HFF-Myc (cell line): ENCODE measurements around the gene THSD7A.

Source experiments
- DNase-seq: peaks from one replicate; pipeline ENCODE4 v3.0.0-alpha.2; 2011; ENCODE audit warnings: low read depth; ENCODE audit errors: extremely low read depth
- H3K4me3 ChIP-seq: replicated peaks from 2 replicates; pipeline ENCODE4 v1.5.1; 2011; ENCODE audit warnings: low read depth, mild to moderate bottlenecking, control low read depth, low read length
- TF ChIP-seq, protein P1 (sequence below): IDR thresholded peaks from 2 replicates; pipeline ENCODE4 v1.5.1; 2012; ENCODE audit warnings: mild to moderate bottlenecking, low read depth, low read length, control low read depth; ENCODE audit errors: missing control alignments

The THSD7A gene

DNA sequence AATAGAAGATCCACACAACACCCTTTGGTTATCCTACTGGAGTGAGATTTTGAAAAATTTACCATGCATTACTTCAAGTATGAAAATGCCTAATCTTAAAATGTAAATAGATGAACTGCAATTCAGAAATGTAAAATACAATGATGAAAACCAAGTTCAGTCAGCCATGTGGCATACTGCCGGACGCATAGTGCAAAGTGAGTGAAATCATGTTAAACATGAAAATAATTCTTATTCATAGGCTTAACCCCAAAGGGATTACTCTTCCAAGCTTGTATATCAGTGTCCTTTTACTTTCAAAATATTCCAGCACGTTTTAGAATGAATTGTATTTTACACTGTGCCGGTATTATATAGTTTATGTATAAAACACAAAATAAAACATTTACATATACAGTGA is 99.8 kb downstream of the THSD7A start:
- no peak overlapping the region for H3K4me3 ChIP-seq
- TF ChIP-seq, protein P1, sequence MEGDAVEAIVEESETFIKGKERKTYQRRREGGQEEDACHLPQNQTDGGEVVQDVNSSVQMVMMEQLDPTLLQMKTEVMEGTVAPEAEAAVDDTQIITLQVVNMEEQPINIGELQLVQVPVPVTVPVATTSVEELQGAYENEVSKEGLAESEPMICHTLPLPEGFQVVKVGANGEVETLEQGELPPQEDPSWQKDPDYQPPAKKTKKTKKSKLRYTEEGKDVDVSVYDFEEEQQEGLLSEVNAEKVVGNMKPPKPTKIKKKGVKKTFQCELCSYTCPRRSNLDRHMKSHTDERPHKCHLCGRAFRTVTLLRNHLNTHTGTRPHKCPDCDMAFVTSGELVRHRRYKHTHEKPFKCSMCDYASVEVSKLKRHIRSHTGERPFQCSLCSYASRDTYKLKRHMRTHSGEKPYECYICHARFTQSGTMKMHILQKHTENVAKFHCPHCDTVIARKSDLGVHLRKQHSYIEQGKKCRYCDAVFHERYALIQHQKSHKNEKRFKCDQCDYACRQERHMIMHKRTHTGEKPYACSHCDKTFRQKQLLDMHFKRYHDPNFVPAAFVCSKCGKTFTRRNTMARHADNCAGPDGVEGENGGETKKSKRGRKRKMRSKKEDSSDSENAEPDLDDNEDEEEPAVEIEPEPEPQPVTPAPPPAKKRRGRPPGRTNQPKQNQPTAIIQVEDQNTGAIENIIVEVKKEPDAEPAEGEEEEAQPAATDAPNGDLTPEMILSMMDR: no peak
- DNase-seq: no peak

DNA sequence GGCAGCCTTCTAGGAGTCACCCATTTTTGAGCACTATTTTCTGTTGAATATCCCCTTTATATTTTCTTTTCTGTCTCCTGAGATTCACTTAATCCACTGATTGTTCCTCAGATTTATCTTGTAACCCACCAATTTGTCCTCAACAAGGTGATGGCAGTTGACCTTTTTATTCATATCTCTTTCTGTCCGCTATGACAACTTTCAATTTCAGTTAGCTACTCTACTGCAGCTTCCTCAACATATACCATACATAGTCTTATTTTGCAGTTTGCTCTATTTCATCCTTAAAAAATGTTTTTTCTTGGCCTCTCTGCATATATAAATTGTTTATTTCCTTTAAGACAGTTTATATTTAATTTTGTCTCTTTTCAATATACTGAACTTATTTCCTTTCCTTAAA is 101.3 kb downstream of the THSD7A start:
- no peak for DNase-seq
- TF ChIP-seq, protein P1: no peak
- no peak overlapping the region for H3K4me3 ChIP-seq

DNA sequence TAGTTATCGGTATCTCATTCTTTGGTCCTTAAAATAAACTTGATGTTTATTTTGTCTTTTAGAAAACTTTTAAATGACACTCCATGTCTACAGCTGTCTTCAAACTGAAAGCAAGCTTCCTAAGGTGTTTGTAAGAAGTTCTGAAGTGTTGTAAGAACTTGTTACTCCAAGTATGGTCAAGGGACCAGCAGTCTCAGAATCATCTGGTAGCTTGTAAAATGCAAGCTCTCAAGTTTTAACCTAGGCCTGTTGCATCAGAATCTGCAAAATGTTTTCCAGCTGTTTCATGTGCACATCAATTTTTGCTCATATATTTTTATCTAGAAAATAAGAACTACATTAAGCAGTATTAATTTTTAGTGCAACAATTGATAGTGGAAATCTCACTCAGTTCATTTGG is 104.1 kb downstream of the THSD7A start:
- TF ChIP-seq, protein P1: no peak
- no peak for DNase-seq
- H3K4me3 ChIP-seq: no peak overlapping the region

DNA sequence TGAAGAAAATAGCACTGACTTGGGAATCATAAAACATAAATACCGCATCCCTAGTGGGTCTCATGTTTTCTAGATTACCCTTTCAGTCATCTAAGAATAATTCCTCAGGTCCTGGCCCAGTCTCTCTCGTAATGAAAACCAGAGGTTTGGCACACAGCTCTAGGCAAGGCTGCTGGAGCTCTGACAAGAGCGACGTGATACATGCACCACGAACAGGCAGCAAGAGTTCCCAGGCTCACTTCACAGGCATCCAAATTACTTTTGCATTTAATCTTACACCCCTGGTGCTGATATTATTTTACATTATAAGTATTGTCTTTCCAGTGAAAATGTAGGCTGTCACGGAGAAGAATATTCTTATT is 105.2 kb downstream of the THSD7A start:
- H3K4me3 ChIP-seq: no peak overlapping the region
- TF ChIP-seq, protein P1: no peak
- DNase-seq: peak; percentile 24

DNA sequence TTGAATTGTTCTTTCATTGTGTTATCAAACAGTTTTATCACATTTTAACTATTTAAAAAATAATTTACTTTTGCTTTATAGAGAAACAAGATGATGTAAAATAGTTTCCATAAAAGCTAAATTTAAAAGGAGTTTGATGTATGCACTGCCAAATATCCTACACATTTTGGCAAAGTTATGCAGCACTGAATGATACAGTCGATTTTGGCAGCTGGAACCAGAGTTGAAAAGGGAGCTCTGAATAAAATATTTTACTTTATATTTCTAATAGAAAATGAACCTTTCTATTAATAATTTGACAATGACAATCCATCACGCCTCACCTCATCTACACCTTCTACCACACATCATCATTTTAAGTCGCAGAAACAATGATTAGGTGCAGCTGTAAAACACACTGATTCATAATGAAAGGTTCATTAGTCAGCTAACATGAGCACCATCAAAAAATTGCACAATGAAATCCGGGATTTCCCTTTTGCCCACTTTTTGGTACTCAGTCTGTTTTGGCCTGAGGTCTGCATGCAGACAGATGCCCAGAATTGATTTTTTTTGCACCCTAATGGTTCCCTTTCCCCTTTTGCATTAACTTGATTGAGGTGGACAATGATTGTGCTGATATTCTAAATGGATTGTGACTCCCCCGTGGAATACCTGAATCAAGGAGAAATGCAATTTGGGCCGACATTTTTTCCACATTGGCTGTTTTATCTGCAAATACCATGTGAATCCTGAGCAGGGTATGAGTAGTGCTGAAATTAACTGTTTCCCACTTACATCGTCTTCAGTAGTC is 105.8 kb downstream of the THSD7A start:
- TF ChIP-seq, protein P1: no peak
- H3K4me3 ChIP-seq: no peak overlapping the region
- DNase-seq: no peak

DNA sequence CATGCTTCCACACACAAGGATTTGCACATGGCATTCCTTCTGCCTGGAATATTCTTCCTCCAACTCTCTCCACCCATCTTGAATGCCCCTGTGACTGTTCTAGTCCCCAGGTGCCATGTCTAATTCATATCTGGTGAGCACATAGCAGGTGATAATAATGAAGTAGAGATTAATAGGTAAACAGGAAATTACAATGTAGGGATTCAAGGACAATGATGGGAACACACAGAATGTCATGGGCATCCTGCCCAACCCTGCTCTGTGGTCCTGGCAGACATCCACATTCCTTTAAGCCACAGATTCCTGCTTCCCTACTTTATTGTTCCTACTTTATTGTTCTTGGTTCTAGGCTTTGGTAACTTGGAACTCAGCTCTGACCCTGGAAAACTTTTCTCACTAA is 115.8 kb downstream of the THSD7A start:
- TF ChIP-seq, protein P1: no peak
- H3K4me3 ChIP-seq: no peak overlapping the region
- DNase-seq: peak; percentile 44

DNA sequence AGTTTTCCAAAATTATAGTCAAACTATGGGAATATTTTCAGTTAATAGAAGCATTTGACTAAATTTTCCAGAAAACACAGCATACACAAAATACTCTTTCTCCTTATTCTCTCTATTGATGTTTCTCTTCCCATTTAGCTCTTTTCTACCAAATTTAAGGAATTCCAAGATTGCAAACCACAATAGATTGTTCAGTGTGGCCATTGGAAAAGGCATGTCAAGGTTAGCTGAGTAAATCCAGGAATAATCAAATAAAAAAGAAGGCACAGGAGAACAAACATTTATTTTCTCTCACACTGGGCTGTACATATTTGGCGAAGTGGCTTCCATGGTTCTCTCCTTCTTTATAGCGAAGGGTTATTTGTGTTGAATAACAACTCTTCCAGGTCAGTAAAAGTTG is 117.3 kb downstream of the THSD7A start:
- no peak for DNase-seq
- TF ChIP-seq, protein P1: no peak

More for the DNA sequence above, 117.3 kb downstream of the THSD7A start:
- H3K4me3 ChIP-seq: no peak overlapping the region
